SK-N-SH treated with all-trans-retinoic acid at 6 μM for 48 hours (cell line): ENCODE measurements around the gene NDUFS8.

Experiments
- BACH2 ChIP-seq: fragments of 250-450 bp; sonication (Bioruptor Pico); IDR thresholded peaks from 2 replicates; pipeline ENCODE4 v1.9.0; 2021; ENCODE audit warnings: mild to moderate bottlenecking, borderline replicate concordance
- ESRRG ChIP-seq: fragments of 250-450 bp; sonication (Bioruptor Pico); IDR thresholded peaks from 2 replicates; pipeline ENCODE4 v1.6.1; 2021; ENCODE audit warnings: mild to moderate bottlenecking
- RARB ChIP-seq: fragments of 250-450 bp; sonication (Bioruptor Pico); IDR thresholded peaks from 2 replicates; pipeline ENCODE4 v1.8.0; 2021; ENCODE audit warnings: mild to moderate bottlenecking, moderate library complexity
- SNAI2 ChIP-seq: fragments of 250-450 bp; sonication (Bioruptor Pico); IDR thresholded peaks from 2 replicates; pipeline ENCODE4 v1.5.0; 2020; ENCODE audit warnings: mild to moderate bottlenecking, moderate library complexity
- TCF4 ChIP-seq: fragments of 250-450 bp; sonication (Bioruptor Pico); IDR thresholded peaks from 2 replicates; pipeline ENCODE4 v1.8.0; 2021; ENCODE audit warnings: mild to moderate bottlenecking, moderate library complexity, borderline replicate concordance
- TSHZ2 ChIP-seq: fragments of 250-450 bp; sonication (Bioruptor Pico); IDR thresholded peaks from 2 replicates; pipeline ENCODE4 v1.5.0; 2020; ENCODE audit warnings: mild to moderate bottlenecking, moderate library complexity
- ZC3H10 ChIP-seq: fragments of 250-450 bp; sonication (Bioruptor Pico); IDR thresholded peaks from 2 replicates; pipeline ENCODE4 v1.5.1; 2021; ENCODE audit warnings: mild to moderate bottlenecking, moderate library complexity
- ZFP3 ChIP-seq: fragments of 250-450 bp; sonication (Bioruptor Pico); IDR thresholded peaks from 2 replicates; pipeline ENCODE4 v1.5.0; 2020; ENCODE audit warnings: mild to moderate bottlenecking, moderate library complexity
- ZFP30 ChIP-seq: fragments of 450-650 bp; formaldehyde crosslinking; IDR thresholded peaks from 2 replicates; pipeline ENCODE4 v1.5.0; 2022; ENCODE audit warnings: mild to moderate bottlenecking, moderate library complexity
- TF ChIP-seq, protein P1 (sequence below): fragments of 250-450 bp; sonication (Bioruptor Pico); IDR thresholded peaks from 2 replicates; pipeline ENCODE4 v1.8.0; 2020; ENCODE audit warnings: mild to moderate bottlenecking, moderate library complexity, borderline replicate concordance

- TF ChIP-seq ZC3H10 (CRISPR knock-in tag) (no peak), BACH2 (CRISPR knock-in tag) (no peak), RARB (no peak), TSHZ2 (CRISPR knock-in tag) (no peak), ZFP30 (CRISPR knock-in tag) (no peak), ESRRG (CRISPR knock-in tag) (no peak), TCF4 (CRISPR knock-in tag) (no peak), SNAI2 (CRISPR knock-in tag) (no peak), ZFP3 (CRISPR knock-in tag) (no peak)
- TF ChIP-seq, protein P1, sequence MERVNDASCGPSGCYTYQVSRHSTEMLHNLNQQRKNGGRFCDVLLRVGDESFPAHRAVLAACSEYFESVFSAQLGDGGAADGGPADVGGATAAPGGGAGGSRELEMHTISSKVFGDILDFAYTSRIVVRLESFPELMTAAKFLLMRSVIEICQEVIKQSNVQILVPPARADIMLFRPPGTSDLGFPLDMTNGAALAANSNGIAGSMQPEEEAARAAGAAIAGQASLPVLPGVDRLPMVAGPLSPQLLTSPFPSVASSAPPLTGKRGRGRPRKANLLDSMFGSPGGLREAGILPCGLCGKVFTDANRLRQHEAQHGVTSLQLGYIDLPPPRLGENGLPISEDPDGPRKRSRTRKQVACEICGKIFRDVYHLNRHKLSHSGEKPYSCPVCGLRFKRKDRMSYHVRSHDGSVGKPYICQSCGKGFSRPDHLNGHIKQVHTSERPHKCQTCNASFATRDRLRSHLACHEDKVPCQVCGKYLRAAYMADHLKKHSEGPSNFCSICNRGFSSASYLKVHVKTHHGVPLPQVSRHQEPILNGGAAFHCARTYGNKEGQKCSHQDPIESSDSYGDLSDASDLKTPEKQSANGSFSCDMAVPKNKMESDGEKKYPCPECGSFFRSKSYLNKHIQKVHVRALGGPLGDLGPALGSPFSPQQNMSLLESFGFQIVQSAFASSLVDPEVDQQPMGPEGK: no peak
These were observed 12.5 kb downstream of the NDUFS8 start for GRCh38 chr11:68043029-68043348.
